NCI-H510A treated with DMSO at 0.1 percent for 48 hours (cell line): ENCODE data around the gene KRTAP12-4.
"Not testable (repeated sequence)": the region's sequence is repeated elsewhere in the genome, so short reads cannot be mapped to it uniquely, and the experiment has no call there.

Experiments used
- DNase-seq: peaks from one replicate; lab custom pipeline; 2025; lab: John Stamatoyannopoulos, UW

The KRTAP12-4 gene

DNA sequence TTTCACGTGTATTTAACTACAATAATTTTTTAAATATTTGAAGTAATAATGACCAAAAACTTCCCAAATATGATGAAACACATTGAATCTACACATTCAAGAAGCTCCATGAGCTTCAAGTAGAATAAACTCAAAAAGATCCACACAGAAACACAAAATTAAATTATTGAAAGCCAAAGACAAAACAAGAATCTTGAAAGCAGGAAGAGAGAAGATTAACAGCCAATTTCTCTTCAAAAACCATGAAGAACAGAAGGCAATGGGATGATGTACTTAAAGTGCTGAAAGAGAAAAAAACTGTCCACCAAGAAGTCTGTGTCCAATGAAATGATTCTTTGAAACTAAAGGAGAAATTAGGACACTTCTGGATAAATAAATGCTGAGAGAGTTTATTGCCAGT lies 22.4 kb downstream of the KRTAP12-4 start:
- DNase-seq, result no peak

GRCh38 chr21:44630440-44630839 lies 24.0 kb downstream of the KRTAP12-4 start:
- DNase-seq, result no peak

DNA sequence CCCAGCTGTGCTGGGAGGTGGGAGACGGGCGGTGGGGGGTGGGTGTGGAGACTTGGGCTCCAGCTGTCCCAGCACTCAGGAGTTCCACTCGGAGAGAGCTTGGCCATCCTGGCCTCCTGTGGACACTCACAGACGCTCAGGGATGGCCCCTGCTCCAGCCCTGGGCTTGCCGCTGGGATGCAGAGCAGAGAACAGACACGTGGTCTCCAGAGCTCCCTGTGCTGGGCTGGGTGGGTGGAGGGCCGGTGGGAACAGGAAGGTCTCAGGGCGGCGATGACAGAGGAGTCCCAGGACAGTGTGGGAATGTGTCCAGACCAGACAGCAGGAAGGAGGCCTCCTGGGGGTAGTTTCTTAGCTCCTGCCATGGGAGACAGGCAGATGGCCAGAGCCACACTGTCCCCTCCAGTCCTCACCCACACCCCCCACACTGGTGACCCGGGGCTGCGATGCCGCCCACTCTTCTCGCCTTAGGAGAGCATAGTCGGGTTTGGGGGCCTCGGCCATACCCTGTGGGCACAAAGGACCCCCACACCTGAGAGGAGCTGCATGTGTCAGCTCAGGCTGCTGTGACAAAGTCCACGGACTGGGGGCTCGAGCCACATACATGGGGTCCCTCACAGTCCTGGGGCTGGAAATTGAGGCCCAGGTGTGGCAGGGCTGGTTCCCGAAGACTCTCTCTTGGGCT lies 25.6 kb downstream of the KRTAP12-4 start:
- no peak for DNase-seq

DNA sequence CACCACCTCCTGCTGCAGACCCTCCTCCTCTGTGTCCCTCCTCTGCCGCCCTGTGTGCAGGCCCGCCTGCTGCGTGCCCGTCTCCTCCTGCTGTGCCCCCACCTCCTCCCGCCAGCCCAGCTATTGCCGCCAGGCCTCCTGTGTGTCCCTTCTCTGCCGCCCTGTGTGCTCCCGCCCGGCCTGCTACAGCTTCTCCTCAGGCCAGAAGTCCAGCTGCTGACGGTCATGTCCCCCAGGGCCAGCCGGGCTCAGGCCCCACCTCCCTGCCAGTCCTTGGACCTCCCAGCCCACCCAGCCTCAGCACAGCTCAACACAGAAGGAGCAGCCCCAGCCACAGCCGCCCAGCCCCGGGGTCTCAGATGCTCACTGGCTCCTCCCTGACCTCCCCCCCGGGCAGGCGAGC lies 26.6 kb downstream of the KRTAP12-4 start:
- not testable (repeated sequence) for DNase-seq

DNA sequence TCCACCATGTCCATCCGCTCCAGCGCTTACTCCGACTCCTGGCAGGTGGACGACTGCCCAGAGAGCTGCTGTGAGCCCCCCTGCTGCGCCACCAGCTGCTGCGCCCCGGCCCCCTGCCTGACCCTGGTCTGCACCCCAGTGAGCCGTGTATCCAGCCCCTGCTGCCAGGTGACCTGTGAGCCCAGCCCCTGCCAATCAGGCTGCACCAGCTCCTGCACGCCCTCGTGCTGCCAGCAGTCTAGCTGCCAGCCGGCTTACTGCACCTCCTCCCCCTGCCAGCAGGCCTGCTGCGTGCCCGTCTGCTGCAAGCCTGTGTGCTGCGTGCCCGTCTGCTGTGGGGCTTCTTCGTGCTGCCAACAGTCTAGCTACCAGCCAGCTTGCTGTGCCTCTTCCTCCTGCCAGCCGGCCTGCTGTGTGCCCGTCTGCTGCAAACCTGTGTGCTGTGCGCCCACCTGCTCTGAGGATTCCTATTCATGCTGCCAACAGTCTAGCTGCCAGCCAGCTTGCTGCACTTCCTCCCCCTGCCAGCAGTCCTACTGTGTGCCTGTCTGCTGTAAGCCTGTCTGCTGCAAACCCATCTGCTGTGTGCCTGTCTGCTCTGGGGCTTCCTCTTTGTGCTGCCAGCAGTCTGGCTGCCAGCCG lies 27.2 kb downstream of the KRTAP12-4 start:
- not testable (repeated sequence) for DNase-seq

DNA sequence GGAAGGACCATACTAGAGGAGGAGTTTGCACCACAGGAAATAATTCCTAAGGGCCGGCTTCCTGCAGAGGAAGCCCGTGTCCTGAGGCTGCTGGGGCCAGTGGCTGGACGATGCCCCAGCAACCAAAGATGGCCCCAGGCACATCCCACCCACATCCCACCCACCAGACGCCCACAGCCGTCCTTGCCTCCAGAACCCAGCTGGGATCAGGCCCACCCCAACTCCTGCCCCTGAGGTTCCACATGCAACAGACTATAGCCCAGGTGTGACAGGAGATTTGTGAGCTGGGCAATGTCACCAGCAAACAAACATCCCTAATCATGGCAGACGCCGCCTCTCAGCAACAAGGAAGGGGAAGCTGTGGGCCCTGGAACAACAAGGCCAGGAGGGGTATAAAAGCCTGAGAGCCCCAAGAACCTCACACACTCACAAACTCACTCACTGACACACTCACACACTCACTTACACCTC lies 27.8 kb downstream of the KRTAP12-4 start, which contains the start of gene KRTAP10-9:
Gene KRTAP10-9, plus strand, starts transcription at position 421 of the 471 bp plus-strand sequence. CDS start 79 bp downstream, outside the sequence.
- DNase-seq, result no peak

GRCh38 chr21:44626262-44626661 lies 28.2 kb downstream of the KRTAP12-4 start:
- no peak for DNase-seq

DNA sequence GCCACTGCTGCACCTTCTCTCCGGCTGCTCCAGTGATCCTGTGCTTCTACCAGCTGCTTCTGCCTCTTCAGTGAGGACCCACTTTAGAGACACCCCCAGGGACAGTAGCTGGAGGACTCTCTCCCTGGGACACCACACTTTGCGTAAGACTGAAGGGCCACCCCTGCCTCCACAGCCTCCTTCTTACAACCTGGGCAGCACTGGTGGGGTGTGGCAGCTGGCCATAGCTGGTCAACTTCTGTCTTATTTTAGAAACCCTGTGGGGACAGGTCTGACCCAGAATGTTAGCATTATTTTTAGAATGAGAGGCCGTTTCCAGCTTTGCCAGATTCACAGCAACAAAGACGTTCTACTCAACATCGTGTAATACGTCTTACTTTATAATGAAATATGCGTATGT lies 28.7 kb downstream of the KRTAP12-4 start:
- DNase-seq, result no peak

- no peak for DNase-seq
Observed at GRCh38 chr21:44623575-44623974, 30.9 kb downstream of the KRTAP12-4 start.

DNA sequence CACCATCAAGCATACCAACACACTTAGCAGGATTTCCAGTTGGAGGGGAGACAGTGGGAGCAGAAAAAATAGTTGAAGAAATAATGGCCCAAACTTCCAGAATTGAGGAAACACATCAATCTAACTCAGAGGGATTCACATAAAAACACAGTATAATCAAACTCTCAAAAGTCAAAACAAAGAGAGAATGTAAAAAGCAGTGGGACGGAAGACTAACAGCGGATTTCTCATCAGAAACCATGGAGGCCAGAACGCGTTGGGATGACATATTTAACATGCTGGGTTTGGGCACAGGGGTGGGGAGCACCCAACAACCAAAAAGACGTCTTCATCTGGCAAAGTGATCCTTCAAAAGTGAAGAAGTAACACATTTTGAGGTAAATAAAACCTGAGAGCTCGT lies 34.6 kb downstream of the KRTAP12-4 start:
- DNase-seq, result no peak

DNA sequence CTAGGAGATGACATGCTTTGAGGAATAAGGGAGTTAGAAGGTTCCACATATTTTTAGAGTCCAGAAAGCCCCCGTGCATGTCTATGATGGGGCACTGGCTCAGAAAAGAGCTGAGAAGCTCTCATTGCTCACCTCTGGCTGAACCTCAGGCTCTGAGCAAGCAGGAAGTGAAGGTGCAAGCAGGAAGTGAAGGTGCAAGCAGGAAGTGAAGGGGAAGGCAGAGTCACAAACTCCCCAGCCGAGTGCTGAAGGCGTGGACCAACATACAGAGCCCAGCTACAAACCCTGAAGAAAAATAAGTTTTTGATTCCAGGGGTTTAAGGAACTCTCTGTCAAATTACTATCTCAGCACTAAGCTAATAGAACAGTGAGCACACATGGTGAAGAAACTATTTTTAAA lies 35.5 kb downstream of the KRTAP12-4 start:
- DNase-seq, result no peak

- no peak for DNase-seq
Observed at GRCh38 chr21:44618504-44618903, 36.0 kb downstream of the KRTAP12-4 start.

GRCh38 chr21:44617071-44617501 lies 37.4 kb downstream of the KRTAP12-4 start:
- DNase-seq, result no peak

DNA sequence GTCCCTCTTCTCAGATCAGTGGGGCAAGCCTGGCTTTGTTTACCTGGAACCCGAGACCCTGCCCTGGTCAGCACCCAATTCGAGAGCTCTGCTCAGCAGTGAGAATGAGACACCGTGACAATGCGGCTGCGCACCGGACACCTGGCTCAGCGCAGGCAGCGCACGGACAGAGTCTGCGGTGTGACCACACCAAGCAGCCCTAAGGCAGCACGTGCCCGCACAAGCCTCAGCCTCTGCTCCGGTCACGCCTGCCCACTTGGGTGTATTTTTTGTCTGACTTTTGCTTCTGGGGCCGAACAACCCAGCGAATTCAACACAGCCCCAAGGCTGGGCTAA lies 37.9 kb downstream of the KRTAP12-4 start:
- no peak for DNase-seq

GRCh38 chr21:44615911-44616590 lies 38.4 kb downstream of the KRTAP12-4 start:
- DNase-seq, result no peak

DNA sequence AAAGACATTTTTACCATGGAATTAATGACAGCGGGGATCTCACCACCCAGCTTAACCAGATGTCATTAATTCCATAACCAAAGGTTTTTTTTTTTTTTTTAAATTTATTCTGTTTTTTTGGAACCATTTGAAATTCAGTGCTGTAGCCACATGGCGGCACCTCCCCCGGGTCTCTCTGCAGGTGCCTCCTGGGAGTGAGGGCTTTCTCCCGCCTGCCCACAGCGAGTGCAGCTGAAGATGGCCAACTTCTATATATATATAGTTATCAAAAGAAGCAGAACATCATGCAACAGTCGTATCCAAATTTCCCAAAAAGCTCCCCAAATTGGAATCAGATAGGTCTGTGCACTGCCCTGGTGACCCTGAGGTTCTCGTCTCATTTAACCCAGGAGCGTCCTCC lies 39.0 kb downstream of the KRTAP12-4 start:
- no peak for DNase-seq

DNA sequence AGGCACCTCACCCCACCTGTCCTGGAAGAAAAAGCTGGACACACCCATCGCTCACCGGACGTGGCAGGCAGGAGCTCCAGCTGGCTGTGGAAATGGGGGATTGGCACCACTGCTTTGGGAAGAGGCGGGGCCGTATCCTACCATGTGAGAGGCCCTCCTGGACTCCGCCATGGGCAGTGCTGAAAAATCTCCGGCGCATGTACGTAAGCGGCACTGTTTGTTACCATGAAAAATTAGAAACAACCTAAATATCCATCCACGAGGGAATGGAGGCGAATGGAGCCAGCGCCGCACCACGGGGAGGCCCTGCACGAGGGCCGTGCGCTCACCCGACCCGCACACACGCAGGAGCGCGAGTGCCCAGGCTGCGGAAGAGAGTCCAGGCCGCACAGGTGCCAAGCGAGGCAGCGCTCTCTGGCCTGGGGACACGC lies 39.5 kb downstream of the KRTAP12-4 start:
- DNase-seq, result no peak

DNA sequence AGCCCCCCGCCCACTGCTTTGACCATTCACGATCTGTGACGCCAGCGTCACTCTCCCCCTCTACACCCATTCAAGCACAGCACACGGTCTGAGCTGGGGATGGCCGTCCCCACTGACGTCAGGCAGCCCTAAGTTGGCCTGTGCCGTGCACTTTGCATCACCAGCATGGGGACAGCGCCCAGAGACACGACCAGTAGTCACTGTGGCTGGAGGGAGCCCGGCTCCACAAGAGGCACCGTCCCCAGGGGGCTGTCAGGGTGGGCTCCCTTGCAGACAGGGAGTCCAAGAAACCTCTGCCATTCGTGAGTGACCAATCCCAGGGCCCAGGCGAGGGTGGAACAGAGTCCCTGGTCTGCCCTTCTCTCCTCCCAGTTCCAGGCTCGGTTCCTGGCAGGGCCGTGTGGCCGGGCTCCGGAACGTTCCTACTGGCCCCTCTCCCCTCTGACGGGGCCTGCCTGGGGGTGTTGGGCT lies 40.3 kb downstream of the KRTAP12-4 start:
- DNase-seq, result no peak

DNA sequence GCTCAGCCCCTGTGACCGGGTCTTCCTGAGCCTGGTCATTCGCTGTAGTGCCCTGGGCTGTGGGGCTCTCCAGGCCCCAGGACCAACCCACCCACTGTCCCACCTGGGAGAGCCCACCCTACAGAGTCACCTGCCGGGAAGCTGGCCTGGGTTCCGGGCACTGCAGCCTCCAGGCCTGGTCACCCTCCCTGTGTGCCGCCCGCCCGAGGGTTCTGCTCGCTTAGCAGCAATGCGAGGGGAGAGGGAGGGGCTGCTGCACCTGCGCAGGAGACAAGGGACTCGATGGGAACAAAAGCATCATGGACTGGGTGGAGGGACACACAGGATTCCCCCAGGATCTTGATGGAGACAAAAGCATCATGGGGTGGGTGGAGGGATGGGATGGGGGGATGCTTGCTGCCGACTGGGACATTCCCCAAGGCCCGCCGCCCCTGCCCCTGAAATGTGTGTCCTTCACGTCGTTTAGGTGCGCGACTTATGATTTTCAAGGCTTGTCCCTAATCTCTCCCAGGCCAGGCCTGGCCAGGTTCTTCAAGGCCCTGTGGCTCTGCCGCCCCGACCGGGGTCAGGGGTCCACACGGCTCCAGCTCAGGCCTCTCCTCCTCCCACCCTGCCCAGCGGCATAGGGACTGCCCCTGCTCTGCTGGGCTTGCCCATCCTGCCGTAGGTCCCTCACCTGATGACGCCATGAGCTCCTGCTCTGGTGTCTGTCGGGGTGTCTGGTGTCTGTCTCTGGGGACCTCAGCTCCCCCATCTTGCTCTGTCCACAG lies 40.9 kb downstream of the KRTAP12-4 start:
- DNase-seq, result no peak

- DNase-seq, result no peak
Observed at GRCh38 chr21:44612669-44613229, 41.7 kb downstream of the KRTAP12-4 start.

- no peak for DNase-seq
Observed at GRCh38 chr21:44612029-44612486, 42.4 kb downstream of the KRTAP12-4 start, which contains the start of gene KRTAP10-8. Gene KRTAP10-8, plus strand, starts transcription at chr21:44612079. Its CDS starts 22 bp downstream, at chr21:44612101.

DNA sequence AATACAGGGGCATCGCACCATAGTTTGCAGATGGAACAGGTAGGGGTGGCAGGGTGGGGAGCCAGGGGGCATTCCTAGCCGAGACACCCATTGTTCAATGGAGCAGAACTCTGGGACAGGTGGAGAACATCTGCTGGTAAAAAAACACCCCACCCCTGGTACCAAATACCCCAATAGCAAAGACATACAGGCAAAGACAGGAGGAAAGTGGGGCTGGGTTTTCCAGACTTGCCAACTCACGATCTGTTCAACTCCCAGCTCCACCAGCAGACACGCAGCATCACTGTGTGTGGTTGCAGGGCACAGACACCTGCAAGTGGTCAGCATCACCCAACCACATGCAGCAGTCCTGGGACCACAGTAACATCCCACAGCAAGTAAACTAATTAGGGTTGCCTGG lies 42.9 kb downstream of the KRTAP12-4 start:
- DNase-seq, result no peak
